Putamen (tissue), 1 donor: ENCODE measurements around the gene GLRA2.

Experiments
- DNase-seq: peaks from one replicate; pipeline ENCODE4 v3.0.0-alpha.2; 2016; ENCODE audit warnings: low spot score

The GLRA2 gene

DNA sequence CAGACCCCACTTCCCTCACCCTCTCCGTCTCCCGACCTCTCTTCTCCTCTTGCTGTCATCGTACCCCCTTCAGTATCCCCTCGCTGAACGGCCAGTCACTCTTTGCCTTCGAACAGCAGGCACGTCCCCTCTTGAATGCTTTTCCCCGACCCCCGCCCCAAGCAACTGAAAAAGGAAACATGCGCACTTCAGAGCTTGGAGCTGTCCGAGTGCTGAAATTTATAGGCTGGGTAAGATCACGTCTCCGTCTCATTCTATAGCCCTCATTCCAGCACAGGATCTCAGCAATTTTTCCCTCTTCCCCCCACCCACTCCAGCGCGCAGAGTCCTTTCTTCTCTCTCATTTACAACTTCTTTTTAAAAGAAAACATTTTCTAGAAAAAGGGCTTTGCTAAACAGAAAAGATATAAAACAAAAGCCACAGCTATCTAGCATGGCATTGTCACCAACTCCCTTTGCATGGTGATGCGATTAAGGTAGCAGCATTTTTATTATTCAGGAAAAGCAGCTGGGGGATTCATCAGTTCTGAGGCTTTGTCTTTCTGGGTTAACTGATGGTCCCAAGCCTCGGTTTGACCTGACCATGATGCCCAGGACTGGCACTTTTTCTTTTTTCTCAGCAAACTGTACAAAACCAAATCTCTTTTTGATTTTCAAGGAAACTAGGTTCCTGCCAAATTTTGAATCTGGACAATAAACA, at the start of gene GLRA2:
GLRA2 (plus strand) TSS at position 247 of the 700 bp plus-strand sequence. CDS start 522 bp downstream, outside the sequence.
- DNase-seq, result no peak

DNA sequence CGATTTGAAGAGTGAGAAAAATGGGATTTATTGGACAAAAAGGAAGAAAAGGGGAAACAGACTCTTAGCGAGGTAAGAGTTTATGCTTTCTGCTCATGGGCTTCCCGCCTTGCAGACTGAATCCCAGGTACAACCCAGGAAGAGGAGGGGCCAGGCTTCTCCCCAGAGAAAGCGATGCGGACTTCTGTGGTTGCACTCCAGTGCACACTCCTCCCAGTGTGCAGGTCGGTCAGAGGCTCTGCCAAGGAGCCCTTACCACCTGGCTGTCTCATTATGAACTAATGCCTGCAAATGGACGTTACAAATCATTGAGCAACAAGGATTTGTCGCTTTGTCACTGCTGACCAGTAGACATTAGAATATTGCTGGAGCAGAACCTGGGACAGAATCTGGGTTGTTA, 39.9 kb upstream of the GLRA2 start:
- DNase-seq, result no peak

DNA sequence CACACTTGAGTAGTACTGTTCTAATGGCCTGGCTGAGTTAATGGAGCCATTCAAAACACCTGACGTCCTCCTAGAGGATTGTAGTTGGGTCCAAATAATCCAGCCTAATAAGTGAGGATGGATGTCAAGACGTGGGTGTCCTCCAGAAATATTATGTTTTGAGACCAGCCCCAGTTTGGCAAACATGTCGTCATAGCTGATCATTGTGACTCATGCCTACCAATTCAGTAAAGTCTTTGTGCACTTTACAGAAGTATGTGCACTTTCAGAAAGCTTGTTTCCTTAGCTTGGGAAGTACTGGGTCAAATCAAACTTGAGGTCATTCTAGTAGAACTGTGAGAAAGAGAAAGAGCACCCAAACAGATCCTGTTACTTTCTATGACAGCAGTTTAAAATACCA, 37.6 kb upstream of the GLRA2 start:
- DNase-seq, result no peak

DNA sequence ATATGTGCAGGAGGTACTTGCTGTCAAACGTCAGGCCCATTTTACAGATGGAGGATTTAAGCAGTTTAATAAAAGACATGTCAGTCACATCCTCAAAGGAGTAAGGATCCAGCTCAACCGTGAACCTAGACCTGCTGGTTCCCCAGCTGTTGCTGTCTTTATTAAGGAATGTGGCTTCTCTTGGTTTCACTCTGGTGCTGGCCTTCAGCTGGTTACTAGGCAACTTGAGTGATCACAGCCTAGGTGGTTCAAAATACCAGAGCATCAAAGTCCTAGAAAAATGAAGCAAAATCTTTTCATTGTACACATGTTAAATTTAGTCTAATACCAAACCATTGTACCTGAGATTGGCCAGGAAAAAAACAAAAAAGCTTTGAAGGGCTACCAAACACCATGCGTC, 32.7 kb upstream of the GLRA2 start:
- DNase-seq, result no peak

DNA sequence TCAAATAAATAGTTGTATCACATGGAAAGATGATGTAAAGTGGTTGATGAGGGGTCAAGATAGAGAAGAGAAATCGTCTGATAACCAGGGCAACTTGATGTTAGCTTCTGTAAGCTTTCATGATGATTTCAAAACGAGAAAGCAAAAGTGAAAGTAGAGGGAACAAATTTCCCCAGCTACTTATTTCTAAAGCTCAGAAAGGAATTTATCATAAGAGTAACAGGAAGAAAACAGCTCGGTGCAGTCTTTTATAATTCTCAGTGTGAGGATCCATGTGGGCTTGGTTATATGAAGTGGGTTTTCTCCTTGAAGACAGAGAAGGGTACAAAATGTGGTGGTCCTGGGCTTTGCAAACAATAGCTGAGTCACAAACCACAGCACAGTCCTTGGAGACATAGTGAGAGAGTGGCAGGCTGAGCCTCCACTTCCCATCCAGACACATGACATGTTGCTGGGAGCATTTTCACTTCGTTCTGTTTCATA, 32.1 kb upstream of the GLRA2 start:
- DNase-seq, result no peak

DNA sequence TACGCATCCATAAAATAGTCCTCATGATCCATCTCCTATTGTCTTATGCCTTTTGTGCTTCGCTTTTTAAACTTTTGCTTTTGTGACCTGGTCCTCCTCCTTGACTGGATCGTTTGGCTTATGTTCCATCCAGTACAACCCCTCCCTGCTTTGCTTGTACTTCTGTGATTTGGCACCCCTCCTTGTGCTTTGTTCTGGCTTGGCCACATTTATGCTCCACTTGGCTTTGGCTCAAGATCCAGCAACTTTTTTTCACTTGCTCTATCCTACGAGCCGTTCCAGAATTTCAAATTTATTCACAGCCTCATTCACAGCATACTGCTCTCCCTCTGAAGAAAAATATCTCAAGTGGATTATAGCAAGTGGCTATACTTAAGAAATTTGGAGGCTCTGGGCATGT, 28.0 kb upstream of the GLRA2 start:
- DNase-seq, result peak; percentile 11

DNA sequence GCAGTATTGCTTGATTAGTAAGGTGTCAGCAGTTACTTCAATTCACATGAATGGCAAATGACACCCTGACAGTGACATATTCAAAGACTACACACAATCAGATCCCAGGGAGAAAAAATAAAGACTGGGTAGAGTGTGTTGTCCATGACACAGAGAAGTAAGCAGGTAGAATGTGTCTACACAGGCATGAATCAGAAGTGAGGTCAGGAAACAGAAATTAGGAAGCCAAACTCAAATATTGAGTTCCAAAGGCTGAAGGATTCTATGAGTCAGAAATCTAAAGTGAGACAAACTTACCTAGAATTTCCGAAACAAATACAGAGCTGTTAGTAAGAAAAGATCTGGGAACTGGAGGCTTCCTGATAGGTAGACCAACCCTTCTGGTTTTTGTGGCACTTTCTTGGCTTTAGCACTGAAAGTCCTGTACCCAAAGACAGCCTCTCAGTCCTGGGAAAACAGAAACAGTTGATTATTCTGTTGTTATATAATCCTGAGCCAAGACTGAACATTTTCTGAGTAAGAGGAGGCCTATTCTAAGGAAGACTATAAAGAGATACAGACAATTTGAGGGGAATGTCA, 24.3 kb upstream of the GLRA2 start:
- no peak for DNase-seq

DNA sequence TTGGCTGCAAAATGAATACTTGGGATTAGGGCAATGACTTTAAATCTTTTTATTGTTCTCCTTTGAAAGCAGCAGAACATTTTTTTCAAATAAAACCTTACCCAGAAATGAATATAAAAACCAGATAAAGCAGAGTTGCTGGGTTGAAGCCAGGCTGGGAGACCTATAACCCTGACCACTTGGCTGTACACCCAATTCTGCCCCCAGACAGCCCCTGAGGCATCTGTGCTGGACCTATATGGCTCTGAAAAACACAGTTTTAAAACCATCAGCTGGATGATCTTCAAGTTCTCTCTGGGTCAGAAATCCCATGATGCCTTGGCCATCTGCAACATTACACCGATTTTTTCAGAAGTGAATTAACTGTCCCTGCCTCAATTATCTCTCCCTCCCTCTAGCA, 23.7 kb upstream of the GLRA2 start:
- no peak for DNase-seq

DNA sequence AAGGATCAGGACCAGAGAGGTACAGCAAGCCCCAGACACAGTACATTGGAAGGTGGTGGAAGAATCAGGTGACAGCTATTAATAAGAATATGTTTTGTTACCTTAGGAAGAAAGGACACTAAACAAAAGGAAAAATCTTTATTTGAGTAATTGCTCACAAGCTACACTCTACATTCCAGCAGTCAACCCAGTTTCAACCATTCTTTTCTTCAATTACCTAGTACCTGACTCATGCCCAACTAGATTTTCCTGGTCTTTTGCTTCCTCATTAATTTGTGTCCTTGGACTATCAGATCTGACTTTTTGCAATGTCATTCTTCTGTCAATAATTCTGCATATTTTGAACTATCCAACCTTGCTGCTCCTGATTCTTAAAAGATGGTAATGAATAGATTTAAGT, 22.5 kb upstream of the GLRA2 start:
- DNase-seq, result no peak

DNA sequence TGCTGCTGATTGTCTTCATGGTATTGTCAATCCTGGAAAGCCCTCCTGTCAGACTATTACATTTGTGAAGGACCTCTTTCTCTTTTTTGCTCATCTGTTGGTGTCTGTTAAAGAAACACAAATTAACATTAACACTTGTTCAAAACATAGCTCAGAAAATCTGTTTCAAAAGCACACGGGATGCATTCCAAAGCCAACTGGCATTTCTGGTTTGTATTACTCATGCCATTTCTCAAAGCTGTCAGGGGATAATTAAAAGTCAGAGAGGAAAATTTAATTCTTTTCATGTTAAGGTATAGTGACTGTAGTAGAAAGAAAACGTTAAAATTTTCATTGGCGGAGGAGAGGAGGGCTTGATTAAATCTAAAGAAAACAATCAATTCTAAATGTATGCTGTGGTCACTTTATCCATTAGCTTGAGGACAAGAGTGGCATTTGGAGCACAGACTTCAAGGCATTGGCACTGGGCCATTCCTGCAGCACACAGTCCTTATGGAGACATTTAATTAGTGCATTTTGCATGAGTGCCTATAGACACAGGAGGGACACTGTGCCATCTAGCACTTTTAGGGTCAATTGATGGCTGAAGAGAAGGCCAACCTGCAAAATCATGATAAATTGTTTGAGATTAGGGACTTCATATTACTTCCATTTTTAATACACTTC, 21.2 kb upstream of the GLRA2 start:
- no peak for DNase-seq

DNA sequence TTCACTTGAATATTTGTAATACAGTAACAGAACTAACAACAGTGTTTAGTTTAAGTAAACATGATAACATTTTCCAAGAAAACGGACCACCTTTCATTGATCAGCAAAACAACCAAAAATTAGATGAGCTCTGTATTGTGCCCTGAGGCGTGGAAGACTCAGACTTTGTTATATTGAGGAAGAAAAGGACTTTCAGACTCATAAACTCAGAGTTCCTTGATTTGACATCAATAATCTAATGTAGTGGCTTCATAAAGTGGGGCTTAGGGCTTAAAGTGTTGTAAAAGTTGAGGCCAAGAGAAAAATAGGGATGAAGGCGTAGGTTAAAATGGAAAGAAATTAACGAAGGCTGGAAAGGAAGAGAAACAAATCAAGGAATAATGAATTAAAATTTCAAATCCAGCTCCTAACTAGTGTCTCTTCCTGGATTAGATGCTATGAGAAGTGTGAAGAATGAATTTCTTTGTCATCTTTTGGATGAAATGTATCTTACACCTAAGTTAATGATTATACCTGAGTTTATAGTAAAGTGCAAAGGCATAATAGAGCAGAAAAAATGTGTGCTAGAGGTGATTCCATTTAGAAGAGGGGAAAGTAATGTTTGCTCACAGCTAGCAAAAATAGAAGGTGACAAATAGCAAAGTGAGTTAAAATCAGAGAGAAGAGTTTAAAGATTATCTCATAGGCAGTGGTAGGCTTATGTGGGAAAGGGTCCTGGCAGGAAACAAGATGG, 19.8 kb upstream of the GLRA2 start:
- no peak for DNase-seq

DNA sequence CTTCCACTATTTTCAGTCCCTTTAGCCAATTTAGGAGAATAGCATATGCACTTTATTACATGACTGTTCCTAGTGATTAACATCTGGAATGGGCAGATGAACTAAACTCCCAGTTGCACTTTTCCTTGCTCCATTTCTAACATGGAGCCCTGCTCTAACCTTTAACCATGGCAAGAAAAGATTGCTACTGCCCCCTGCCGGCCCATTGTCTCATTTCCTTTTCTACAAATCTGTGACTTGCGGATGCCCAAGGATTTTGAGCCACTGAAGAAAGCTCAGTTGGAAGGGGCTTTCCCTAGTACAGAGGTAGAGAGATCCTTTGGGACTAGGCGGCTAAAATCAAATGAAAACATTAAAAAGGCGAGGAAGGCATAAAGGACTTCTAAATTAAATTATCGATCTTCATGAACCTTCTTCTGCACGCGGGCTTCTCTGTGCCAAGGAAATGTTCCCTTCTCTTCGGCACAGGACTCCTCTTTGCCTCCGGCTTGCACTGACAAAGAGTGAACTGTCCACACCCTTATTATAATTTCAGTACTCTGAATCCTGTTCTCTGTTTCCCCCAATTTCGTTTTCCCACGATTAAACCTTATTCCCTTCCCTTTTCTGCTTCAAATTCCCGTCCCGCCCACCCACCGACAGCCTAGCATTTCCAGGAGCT, 577 bp upstream of the GLRA2 start:
- DNase-seq, result peak; percentile 12

DNA sequence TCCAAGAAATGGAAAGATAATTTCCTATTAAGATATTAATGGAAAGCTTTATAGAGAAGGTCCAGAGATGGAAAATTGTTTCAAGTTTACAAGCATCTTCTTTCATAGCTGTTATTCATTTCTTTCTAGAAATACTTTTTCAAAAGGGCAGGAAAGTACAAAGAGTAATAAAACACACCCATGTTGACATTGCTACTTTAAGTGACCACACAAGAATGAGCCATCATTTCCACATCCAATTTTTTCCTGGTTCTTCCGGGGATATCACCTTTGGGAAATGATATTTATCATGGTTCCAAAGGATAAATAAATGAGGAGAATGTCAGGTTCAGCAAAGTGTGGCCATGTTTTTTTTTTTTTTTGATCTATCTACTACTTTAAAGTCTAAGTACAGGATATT, 4.5 kb downstream of the GLRA2 start:
- no peak for DNase-seq

DNA sequence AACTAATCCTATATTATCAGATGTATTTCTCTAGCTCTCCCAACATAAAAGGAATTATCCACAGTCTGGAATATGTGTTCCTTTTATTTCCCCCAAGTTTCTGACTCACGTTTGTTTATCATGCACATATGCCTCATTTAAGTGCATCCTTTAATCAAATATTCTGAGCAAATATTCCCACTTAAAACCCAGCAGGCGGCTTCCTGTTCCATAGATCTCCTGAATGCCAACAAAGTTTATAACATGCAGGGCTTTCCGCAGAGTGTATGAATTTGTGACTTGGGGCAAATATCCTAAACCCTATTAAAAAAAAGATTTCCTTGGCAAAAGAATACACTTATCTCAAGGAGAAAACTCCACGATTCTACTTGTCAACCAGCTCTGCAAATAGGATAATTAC, 16.9 kb downstream of the GLRA2 start:
- no peak for DNase-seq

DNA sequence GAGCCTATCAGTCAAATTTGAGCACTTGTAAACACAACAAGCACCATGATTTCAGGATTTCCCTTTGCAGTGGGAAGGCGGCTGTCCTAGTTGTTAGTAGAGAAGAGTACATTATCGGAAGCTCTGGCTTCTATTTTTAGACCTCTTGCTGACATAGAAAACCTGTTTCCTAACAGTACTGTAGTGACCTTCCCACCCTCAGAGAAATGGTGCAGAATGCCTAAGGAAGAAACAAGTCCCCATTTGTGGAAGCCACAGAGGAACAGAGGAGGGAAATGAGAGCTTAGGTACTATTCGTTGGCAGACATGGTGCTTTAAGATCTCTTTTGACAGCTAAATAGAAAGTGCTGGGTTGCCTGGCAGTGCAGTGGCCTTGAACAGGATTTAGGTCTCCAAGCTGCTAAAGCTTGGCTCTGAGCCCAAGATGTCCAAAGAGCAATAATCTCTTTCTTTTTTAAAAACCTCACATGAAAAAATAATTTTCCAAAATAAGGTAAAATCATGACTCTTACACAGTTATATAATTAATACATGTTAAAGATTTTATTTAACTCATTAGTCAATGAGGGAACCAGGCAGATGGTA, 24.9 kb downstream of the GLRA2 start:
- DNase-seq, result no peak

DNA sequence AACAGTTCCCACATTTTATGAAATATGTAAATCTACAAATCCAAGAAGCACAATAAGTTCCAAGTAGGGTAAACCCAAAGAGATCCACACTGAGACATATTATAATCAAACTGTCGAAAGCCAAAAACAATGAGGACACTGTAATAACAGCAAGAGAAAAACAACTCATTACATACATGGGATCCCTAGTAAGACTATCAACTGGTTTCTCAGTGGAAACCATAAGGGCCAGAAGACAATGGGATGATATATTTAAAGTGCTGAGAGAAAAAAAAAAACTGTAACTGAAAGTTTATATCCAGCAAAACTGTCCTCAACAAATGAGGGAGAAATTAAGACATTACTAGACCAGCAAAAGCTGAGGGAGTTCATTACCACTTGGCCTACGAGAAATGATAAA, 34.7 kb downstream of the GLRA2 start:
- no peak for DNase-seq

DNA sequence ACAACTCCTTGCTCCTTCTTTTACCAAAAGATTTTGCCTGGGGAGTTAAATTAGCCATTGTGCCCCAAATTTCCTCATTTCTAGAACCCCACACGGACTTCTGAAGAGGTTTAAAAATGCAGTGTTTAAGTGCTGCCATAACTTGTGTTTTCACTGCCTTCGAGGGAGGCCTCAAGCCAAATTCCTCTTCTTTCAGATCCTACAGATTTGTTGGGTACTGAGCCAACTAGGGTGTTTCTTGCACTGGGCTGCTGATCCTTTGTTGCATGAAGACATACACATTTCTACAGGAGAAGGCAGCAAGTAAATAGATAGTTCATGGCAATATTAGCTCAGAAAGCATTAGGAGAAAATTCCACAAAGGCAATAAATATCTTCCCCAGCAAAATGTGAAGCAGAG, 43.8 kb downstream of the GLRA2 start:
- no peak for DNase-seq

DNA sequence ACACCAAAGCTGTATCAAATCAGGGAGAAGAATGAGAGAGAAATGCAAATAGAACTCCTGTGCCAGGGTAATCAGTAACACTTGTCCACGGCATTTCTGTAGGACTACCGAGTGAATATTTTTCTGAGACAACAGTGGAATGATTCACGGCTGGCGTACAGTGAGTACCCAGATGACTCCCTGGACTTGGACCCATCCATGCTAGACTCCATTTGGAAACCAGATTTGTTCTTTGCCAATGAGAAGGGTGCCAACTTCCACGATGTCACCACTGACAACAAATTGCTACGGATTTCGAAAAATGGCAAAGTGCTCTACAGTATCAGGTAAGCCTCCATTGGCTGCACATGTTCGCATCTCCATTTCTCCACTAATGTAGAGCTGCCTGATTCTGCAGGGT, 51.7 kb downstream of the GLRA2 start:
- DNase-seq, result no peak

DNA sequence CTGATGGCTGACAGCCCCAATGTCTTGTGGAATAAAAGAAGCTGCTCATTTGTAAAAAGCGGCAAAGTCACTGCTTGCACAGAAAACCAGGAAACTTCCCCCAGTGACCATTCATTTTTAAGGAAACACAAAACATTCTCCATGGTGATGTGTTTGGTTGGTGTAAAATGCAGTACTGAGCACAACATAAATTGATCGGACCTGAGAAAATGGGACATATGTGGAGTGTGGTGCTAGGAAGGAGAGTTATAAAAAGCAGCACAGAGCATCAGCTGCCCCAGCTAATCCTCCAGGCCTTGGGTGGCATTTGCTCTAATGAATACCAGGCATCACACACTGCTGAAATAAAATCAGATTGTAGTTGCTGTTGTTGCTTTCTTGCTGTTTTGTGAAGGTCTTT, 55.2 kb downstream of the GLRA2 start:
- DNase-seq, result no peak

DNA sequence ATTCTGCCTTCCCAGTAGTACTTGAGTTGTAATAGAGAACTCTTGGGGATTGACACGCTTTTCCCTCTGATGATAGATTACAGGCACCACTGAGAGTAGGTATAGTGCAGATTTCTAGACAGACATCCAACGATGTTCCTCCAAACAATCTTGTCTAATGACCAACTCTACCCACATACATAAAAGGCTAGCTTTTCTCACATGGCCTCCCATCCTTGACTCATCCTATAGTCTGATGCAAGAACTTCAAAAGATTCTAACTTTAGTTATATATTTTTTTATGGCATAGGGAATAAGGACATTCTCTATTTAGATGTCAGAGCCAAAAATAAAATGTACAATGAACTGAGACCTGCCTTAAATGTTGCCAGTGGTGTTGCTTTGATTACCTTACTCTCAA, 60.9 kb downstream of the GLRA2 start:
- no peak for DNase-seq

DNA sequence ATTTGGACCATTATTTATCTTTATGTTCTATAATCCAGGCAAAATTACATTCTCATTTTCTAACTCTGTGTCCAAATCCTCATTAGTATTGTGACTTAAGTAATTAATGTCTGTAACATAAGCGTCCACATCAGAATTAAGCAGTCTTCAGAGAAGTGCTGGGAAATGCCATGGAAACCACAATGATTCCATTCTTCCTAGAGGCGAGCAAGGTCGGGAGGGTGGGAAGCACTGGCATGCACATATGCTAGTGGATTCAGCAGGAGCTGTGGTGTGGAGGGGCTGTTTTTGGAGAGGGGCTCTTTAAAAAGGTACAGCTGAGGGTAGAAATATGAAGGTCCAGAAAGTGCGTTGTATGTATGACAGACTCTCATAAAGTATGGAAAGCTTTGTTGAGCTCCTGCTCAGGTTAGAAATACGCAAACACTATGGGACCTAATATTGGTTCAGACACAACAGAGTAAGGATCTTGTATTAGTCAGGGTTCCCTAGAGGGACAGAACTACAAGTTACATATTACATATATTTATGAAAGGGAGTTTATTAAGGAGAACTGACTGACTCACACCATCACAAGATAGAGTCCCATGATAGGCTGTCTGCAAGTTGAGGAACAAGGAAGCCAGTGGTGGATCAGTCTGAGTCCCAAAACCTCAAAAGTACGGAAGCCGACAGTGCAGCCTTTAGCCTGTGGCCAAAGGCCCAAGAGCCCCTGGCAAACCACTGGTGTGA, 61.5 kb downstream of the GLRA2 start:
- no peak for DNase-seq
